Activated CD8-positive, alpha-beta memory T cell treated with anti-CD3 and anti-CD28 coated beads for 36 hours (primary cell): Measurements from ENCODE around the gene MAGT1. TPM values are rescaled to one million over a fixed set of nuclear protein-coding genes. Genes with fewer than 3 reads are reported as not detected.
"Not testable (repeated sequence)": the region's sequence is repeated elsewhere in the genome, so short reads cannot be mapped to it uniquely, and the experiment has no call there.

Source experiments
- CTCF ChIA-PET: fragments of 350-600 bp; sonication (Branson Sonifier 250); formaldehyde crosslinking; loops from one replicate; lab custom pipeline; 2021; ENCODE audit warnings: antibody characterized with exemption; lab: Charles Lee
- POLR2A ChIA-PET: fragments of 350-600 bp; sonication (Branson Sonifier 250); formaldehyde crosslinking; loops from one replicate; lab custom pipeline; 2021; ENCODE audit warnings: antibody characterized with exemption; lab: Charles Lee
- total RNA-seq, 2 experiments: library from RNA; stranded (reverse); gene quantifications; one replicate each; pipeline ENCODE4 v1.2.3, GENCODE V29; 2021

Gene MAGT1
- total RNA-seq: 10 to 100 TPM; 42.3 to 44.5 TPM

- ChIA-PET CTCF (no interaction called here), POLR2A (interaction anchor here (0.6 kb wide), 1 partner anchor 129 kb away, joined by 3 read pairs; no protein-coding TSS in a partner anchor)
These were observed at the start of gene MAGT1 for GRCh38 chrX:77894921-77895886. Gene MAGT1, minus strand, starts transcription at chrX:77895435. Its CDS starts 25 bp downstream, at chrX:77895410.

- CTCF ChIA-PET, POLR2A ChIA-PET: not testable (repeated sequence)
These were observed 49.8 kb upstream of the MAGT1 start for GRCh38 chrX:77945031-77945430.

DNA sequence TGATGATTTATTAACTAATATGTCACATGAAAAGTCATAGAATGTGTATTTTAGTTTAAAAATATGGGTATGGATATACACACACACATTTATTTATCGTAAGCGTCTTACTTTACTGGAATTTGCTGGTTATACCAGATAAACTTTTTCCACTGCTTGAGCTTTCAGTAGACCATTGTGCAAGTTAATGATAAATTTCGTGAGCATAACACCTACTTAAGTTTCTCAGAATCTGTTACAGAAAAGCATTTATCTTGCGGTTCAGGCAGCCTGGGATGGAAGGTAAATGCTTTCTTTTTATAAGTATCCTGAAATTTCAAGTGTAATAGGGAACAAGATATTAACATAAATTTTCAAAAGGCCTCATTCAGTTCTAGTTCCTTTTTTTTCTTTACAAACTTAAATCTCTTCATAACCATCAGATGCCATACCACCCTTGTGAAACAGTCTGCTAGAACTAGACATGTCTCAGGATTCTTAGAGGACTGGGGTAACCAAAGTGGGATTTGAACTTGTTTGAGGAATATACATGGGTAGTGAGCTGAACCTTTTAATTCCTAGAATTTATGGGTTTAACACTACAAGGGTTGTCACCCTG, 42.9 kb upstream of the MAGT1 start:
- POLR2A ChIA-PET: no interaction called here

DNA sequence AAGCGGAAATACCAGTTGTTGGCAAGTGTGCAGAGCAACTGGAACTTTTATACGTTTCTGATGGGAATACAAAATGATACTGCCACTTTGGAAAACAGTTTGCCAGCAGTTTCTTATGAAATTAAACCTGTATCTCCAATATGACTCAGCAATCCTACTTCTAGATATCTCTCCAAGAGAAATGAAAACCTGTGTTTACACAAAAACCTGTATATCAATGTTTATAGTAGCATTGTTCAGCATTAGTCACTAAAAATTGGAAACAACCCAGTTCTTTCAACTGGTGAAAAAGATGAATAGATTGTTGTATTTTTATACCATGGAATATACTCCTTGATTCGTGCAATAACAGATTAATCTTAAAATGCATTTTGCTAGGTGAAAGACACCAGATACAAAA, 42.1 kb upstream of the MAGT1 start:
- CTCF ChIA-PET: no interaction called here
- POLR2A ChIA-PET: no interaction called here

More for the DNA sequence above, 42.9 kb upstream of the MAGT1 start:
- CTCF ChIA-PET: no interaction called here

- ChIA-PET CTCF (no interaction called here), POLR2A (no interaction called here)
These were observed 41.1 kb upstream of the MAGT1 start for GRCh38 chrX:77936299-77936698.

DNA sequence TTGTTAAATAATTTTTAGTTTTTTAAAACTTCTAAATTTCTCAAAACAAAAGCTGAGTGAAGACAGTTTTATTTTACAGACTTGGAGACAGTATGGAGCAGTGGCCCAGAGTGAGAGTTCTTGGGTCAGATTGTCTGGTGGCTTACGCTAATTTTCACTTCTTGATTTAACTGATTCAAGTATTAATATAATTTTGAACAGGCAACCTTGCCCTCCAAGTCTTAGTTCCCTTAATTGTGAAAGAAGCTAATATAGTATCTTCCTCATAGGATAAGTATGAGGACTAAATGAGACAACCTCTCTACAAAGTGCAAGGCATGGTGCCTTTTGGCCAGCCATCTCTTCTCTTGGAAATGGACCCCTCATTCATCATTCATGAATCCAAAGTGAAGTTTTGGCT, 40.7 kb upstream of the MAGT1 start:
- CTCF ChIA-PET: no interaction called here

GRCh38 chrX:77930581-77930980, 35.3 kb upstream of the MAGT1 start:
- CTCF ChIA-PET: interaction anchor here (0.6 kb wide), 1 partner anchor 1483 kb away, joined by 3 read pairs; no protein-coding TSS in a partner anchor
- POLR2A ChIA-PET: no interaction called here

More for the DNA sequence above, 40.7 kb upstream of the MAGT1 start:
- POLR2A ChIA-PET: no interaction called here

DNA sequence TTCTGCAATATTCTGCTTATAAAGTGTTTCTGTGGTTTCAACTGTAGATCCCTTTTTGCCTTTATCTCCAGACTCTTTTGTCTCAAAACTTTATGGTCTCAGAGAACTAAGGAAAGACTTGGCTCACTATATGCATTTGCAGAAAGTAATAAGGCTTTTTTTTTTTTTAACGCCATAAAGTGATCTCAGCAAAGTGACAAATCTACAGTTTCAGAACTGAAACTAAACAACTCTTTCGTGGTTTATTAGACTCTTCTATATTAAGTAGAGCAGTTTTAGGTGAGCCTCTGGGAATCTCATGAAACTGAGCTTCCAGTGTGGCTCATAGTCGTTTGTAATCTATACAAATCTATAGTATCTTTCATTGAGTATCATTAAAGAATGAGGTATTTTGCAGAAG, 30.5 kb upstream of the MAGT1 start:
- CTCF ChIA-PET: interaction anchor here (0.6 to 1.1 kb wide), 2 partner anchors 98 to 117 kb away, joined by 3 read pairs; no protein-coding TSS in a partner anchor
- POLR2A ChIA-PET: no interaction called here

DNA sequence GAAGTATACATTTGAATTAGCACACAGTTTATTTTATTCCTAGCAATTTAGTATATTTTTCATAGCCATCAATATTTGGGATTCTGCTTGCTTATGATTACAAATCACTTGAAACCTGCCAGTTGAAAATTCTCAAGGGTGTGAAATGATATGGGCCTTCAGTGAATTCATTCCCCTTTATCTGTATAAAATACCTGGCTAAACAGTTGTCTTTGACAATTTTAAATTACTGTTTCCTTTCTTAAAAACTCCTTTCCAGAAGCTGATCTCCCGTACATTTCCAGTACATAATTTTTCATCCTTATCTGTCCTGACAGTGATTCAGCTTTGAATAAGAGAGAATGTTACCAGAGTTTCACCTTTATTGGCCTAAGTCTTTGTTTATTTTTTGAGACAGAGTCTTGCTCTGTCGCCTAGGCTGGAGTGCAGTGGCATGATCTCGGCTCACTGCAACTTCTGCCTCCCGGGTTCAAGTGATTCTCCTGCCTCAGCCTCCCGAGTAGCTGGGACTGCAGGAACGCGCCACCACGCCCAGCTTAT, 29.2 kb upstream of the MAGT1 start:
- CTCF ChIA-PET: no interaction called here
- POLR2A ChIA-PET: no interaction called here

DNA sequence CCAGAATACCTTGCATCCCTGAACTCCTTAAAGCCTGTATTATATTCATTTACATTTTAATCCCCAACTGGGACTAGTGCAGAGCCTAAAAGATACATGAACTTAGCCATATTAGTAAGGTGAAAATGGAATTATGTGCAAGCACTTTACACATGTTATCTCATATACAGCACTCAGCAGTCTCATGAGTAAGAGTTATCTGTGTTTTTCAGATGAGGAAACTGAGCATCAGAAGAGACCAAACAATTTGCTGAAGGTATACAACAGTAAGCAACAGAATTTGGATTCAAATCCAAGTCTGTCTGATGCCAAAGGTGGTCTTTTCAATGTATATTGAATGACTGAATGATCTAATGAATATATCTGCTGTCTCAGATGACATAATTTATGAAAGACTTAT, 27.6 kb upstream of the MAGT1 start:
- CTCF ChIA-PET: no interaction called here
- POLR2A ChIA-PET: no interaction called here

DNA sequence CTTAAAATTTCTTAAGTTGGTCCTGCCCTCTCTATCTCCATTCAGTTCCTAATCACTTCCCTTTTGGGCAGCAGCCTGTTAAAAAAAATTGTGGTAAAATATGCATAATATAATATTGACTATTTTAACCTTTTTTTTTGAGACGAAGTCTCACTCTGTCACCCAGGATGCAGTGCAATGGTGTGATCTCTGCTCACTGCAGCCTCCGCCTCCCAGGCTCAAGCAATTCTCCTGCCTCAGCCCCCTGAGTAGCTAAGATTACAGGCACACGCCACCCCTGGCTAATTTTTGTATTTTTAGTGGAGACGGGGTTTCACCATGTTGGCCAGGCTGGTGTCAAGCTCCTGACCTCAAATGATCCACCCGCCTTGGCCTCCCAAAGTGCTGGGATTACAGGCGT, 24.1 kb upstream of the MAGT1 start:
- POLR2A ChIA-PET, CTCF ChIA-PET: not testable (repeated sequence)

- ChIA-PET CTCF (no interaction called here), POLR2A (interaction anchor here (0.6 kb wide), 1 partner anchor 92 kb away, joined by 3 read pairs; no protein-coding TSS in a partner anchor)
These were observed 23.3 kb upstream of the MAGT1 start for GRCh38 chrX:77918568-77918967.

DNA sequence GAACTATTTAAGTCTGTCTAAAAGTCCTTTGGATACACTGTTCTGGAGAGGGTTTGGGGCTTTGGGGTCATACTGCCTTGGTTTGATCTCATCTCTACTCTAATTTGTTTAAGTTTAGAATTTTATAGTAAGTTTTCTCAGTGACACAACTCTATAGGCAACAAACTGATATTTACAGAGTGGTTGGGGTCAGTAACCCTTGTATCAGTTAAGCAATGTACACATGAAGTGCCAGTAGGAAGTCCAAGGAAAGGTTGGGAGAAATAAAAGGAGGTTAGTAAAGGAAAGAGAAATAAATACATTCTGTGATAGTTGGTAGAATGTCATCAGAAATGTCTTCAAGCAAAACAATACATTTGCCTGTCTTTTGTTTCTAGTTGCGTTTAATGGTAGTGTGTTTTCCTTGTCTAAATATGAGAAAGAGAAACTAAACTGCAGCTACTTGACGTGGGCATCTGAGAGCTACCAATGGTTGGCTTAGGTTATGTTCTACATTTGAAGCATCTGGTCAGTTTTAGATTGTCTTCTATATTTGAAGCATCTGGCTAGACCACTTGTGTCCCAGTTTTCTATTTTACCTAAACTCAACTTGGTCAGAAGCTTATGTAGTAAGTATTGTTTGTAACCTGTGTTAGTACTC, 22.2 kb upstream of the MAGT1 start:
- ChIA-PET POLR2A (no interaction called here), CTCF (no interaction called here)

DNA sequence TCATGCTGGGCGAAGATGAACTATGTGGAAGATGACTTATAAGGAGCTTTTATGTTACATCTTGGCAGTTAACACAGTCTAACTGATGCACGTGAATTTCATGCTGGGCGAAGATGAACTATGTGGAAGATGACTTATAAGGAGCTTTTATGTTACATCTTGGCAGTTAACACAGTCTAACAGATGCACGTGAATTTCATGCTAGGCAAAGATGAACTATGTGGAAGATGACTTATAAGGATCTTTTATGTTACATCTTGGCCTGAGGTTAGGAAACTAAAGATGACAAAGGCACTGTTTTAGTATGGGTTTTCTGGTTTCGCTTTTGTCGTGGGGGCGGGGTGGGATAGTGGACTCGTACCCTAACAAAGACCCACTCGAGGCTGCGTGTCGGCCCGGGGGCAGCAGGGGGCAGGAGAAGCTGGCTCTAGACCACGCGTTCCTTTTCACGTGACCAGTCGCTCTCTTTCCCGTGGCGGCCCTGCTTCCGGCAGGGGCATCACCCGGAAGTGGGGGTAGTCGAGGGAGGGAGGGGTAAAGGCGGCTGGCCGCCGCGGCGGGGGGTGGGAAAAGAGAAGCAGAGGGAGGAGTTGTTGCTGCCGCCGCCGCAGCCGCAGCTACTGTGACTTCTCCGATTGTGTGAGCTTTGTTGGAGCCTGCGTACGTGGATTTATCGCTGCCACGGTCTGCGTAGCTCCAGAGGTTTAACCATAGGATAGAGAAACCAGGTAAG, 15.0 kb upstream of the MAGT1 start, which contains the start of gene ATP7A:
ATP7A (plus strand) TSS at position 586 of the 733 bp plus-strand sequence. CDS start 60,949 bp downstream, outside the sequence.
- ChIA-PET CTCF (interaction anchor here (0.6 to 2.4 kb wide), 6 partner anchors 9 to 206 kb away, joined by 3 to 9 read pairs (median 4); partner anchors contain the start of gene COX7B), POLR2A (interaction anchor here (0.6 to 3.0 kb wide), 4 partner anchors 11 to 470 kb away, joined by 3 to 10 read pairs (median 4); partner anchors contain the start of gene COX7B)

- POLR2A ChIA-PET: no interaction called here
These were observed 6.3 kb upstream of the MAGT1 start for GRCh38 chrX:77901506-77901905.

GRCh38 chrX:77900688-77901087, 5.5 kb upstream of the MAGT1 start:
- CTCF ChIA-PET: no interaction called here
- POLR2A ChIA-PET: no interaction called here

More at GRCh38 chrX:77901506-77901905, 6.3 kb upstream of the MAGT1 start:
- CTCF ChIA-PET: interaction anchor here (0.7 to 0.8 kb wide), 2 partner anchors 9 to 191 kb away, joined by 3 read pairs; partner anchors contain the start of gene ATP7A

GRCh38 chrX:77899081-77899828, 4.0 kb upstream of the MAGT1 start, which contains the start of gene COX7B:
Gene COX7B, plus strand, starts transcription at chrX:77899468. Its CDS starts 86 bp downstream, at chrX:77899554.
- ChIA-PET CTCF (interaction anchor here (0.6 to 1.4 kb wide), 3 partner anchors 10 to 1551 kb away, joined by 3 to 9 read pairs (median 4); partner anchors contain the start of gene ATP7A), POLR2A (interaction anchor here (1.5 kb wide), 1 partner anchor 11 kb away, joined by 10 read pairs; the partner anchor contains the start of gene ATP7A)
